Activated CD4-positive, alpha-beta T cell treated with anti-CD3 and anti-CD28 coated beads, Interleukin-2, Interleukin-4, amounts not matched to agents 100 ng/mL and 50 ng/mL, durations not matched to agents 16 hours and 8 hours (primary cell): ENCODE measurements around the gene RPP21.

ENCODE experiments used
- DNase-seq: peaks from one replicate; pipeline ENCODE4 v3.0.0-alpha.2; 2020; ENCODE audit warnings: low spot score

Gene RPP21

GRCh38 chr6:30344868-30345671, at the start of gene RPP21:
TSS of gene RPP21 (plus strand) at chr6:30345156. CDS start at chr6:30345172, 16 bp downstream.
- DNase-seq = peak; percentile 86

GRCh38 chr6:30295837-30296236, 49.1 kb upstream of the RPP21 start:
- no peak for DNase-seq

- no peak for DNase-seq
These were observed 41.0 kb upstream of the RPP21 start for GRCh38 chr6:30304002-30304401.

GRCh38 chr6:30311101-30311500, 33.9 kb upstream of the RPP21 start:
- no peak for DNase-seq

GRCh38 chr6:30311671-30312070, 33.3 kb upstream of the RPP21 start:
- DNase-seq = no peak

GRCh38 chr6:30312266-30312665, 32.7 kb upstream of the RPP21 start:
- no peak for DNase-seq

- no peak for DNase-seq
These were observed 32.2 kb upstream of the RPP21 start for GRCh38 chr6:30312676-30313321.

- no peak for DNase-seq
These were observed 29.8 kb upstream of the RPP21 start for GRCh38 chr6:30315156-30315555.

GRCh38 chr6:30317913-30318589, 26.9 kb upstream of the RPP21 start:
- no peak for DNase-seq

- no peak for DNase-seq
These were observed 25.7 kb upstream of the RPP21 start for GRCh38 chr6:30319146-30319835.

- DNase-seq = no peak
These were observed 23.1 kb upstream of the RPP21 start for GRCh38 chr6:30321692-30322388.

- no peak for DNase-seq
These were observed 22.1 kb upstream of the RPP21 start for GRCh38 chr6:30322527-30323501.

- peak; percentile 33 for DNase-seq
These were observed 21.1 kb upstream of the RPP21 start for GRCh38 chr6:30323806-30324205.

- peak; percentile 88 for DNase-seq
These were observed 19.6 kb upstream of the RPP21 start for GRCh38 chr6:30325150-30325872.

GRCh38 chr6:30325873-30326525, 19.0 kb upstream of the RPP21 start:
- peak; percentile 75 for DNase-seq

- peak; percentile 81 for DNase-seq
These were observed 18.3 kb upstream of the RPP21 start, which contains the start of gene TRIM39 for GRCh38 chr6:30326526-30327231. TSS of gene TRIM39 (plus strand) at chr6:30326927. CDS start at chr6:30329318, 2,391 bp downstream.

GRCh38 chr6:30327232-30327746, 17.7 kb upstream of the RPP21 start:
- no peak for DNase-seq

GRCh38 chr6:30328397-30328796, 16.6 kb upstream of the RPP21 start:
- DNase-seq = no peak
